MM.1S (cell line): ENCODE data around the gene ANKRD13A.
"Not testable (repeated sequence)": the region's sequence is repeated elsewhere in the genome, so short reads cannot be mapped to it uniquely, and the experiment has no call there.

ENCODE experiments used
- DNase-seq: peaks from one replicate; pipeline ENCODE4 v3.0.0-alpha.2; 2015
- H2AFZ ChIP-seq: fragments of 300-600 bp; sonication (generic); 2 replicates; pipeline ENCODE4 v1.6.0; 2016; ENCODE audit warnings: antibody characterized with exemption, low read length
- H3F3A ChIP-seq: fragments of 300-600 bp; sonication (generic); 2 replicates; pipeline ENCODE4 v1.6.1; 2016; ENCODE audit warnings: mild to moderate bottlenecking, antibody characterized with exemption, low read length, moderate library complexity, mixed read lengths; ENCODE audit not compliant: insufficient read depth
- H3K27ac ChIP-seq: fragments of 300-600 bp; sonication (generic); 2 replicates; pipeline ENCODE4 v1.5.1; 2016; ENCODE audit warnings: mild to moderate bottlenecking, low read length
- H3K27me3 ChIP-seq: fragments of 300-600 bp; sonication (generic); replicated peaks from 2 replicates; pipeline ENCODE4 v1.6.0; 2016; ENCODE audit warnings: low read length; ENCODE audit not compliant: insufficient read depth
- H3K36me3 ChIP-seq: fragments of 300-600 bp; sonication (generic); replicated peaks from 2 replicates; pipeline ENCODE4 v1.6.1; 2016; ENCODE audit warnings: mild to moderate bottlenecking, low read length, mixed read lengths; ENCODE audit not compliant: insufficient read depth
- H3K4me1 ChIP-seq: fragments of 300-600 bp; sonication (generic); 2 replicates; pipeline ENCODE4 v1.6.1; 2016; ENCODE audit warnings: low read length, mixed read lengths
- H3K4me2 ChIP-seq: fragments of 300-600 bp; sonication (generic); 2 replicates; pipeline ENCODE4 v1.6.0; 2016; ENCODE audit warnings: low read depth, low read length
- H3K4me3 ChIP-seq: fragments of 300-600 bp; sonication (generic); 2 replicates; pipeline ENCODE4 v1.5.1; 2016; ENCODE audit warnings: low read length, mixed read lengths
- H3K79me2 ChIP-seq: fragments of 300-600 bp; sonication (generic); 2 replicates; pipeline ENCODE4 v1.6.1; 2016; ENCODE audit warnings: mixed run types, low read length, mixed read lengths
- H3K9ac ChIP-seq: fragments of 300-600 bp; sonication (generic); 2 replicates; pipeline ENCODE4 v1.6.1; 2016; ENCODE audit warnings: low read length, mixed read lengths
- H3K9me2 ChIP-seq: fragments of 300-600 bp; sonication (generic); replicated peaks from 2 replicates; pipeline ENCODE4 v1.6.1; 2016; ENCODE audit warnings: mild to moderate bottlenecking, low read length, mixed read lengths; ENCODE audit not compliant: insufficient read depth
- H3K9me3 ChIP-seq: fragments of 300-600 bp; sonication (generic); replicated peaks from 2 replicates; pipeline ENCODE4 v1.6.1; 2016; ENCODE audit warnings: mild to moderate bottlenecking, low read length, mixed read lengths; ENCODE audit not compliant: insufficient read depth
- H4K20me1 ChIP-seq: fragments of 300-600 bp; sonication (generic); 2 replicates; pipeline ENCODE4 v1.6.1; 2016; ENCODE audit warnings: mild to moderate bottlenecking, low read length, moderate library complexity, mixed read lengths; ENCODE audit not compliant: insufficient read depth
- EZH2 ChIP-seq: fragments of 300-600 bp; sonication (generic); optimal IDR thresholded peaks from 2 replicates; pipeline ENCODE3; 2017; ENCODE audit warnings: low read depth, mild to moderate bottlenecking, antibody characterized with exemption, low read length, mixed read lengths
- EZH2phosphoT487 ChIP-seq: fragments of 300-600 bp; sonication (generic); IDR thresholded peaks from 2 replicates; pipeline ENCODE4 v1.6.1; 2018; ENCODE audit warnings: antibody characterized with exemption, low read length
- TF ChIP-seq, protein P1 (sequence below): fragments of 300-600 bp; sonication (generic); IDR thresholded peaks from 2 replicates; pipeline ENCODE4 v1.5.1; 2016; ENCODE audit warnings: antibody characterized with exemption, low read length, mixed read lengths

The ANKRD13A gene

DNA sequence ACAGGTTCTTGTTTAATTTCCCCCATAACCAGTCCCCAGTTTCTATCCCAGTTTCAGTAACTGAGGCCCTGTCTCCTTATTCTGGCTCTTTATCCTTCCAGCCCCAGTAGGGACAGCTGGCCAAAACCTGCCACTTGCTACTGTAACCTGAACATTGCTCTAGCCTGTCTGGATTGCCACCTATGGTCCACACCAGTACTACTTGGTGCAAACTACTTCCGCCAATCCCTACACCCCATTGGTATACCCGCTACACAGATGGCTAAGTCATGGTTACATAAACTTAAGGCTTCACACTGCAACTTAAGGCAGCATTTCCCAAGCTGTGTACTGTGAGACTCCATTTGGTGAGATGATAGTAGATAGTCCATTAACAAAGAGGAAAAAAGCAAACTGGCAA, 69.4 kb downstream of the ANKRD13A start:
- H3K36me3 ChIP-seq: no peaks in the 10 kb centered on the region
- no peaks in the 10 kb centered on the region for H4K20me1 ChIP-seq
- H3K9ac ChIP-seq: no peak overlapping the region
- no peak for DNase-seq
- H3K4me3 ChIP-seq: no peak overlapping the region
- no peaks in the 10 kb centered on the region for H3K79me2 ChIP-seq
- H3K9me2 ChIP-seq: no peaks in the 10 kb centered on the region
- no peaks in the 10 kb centered on the region for H3K27me3 ChIP-seq
- no peak for TF ChIP-seq EZH2phosphoT487
- no peak for TF ChIP-seq EZH2
- TF ChIP-seq, protein P1, sequence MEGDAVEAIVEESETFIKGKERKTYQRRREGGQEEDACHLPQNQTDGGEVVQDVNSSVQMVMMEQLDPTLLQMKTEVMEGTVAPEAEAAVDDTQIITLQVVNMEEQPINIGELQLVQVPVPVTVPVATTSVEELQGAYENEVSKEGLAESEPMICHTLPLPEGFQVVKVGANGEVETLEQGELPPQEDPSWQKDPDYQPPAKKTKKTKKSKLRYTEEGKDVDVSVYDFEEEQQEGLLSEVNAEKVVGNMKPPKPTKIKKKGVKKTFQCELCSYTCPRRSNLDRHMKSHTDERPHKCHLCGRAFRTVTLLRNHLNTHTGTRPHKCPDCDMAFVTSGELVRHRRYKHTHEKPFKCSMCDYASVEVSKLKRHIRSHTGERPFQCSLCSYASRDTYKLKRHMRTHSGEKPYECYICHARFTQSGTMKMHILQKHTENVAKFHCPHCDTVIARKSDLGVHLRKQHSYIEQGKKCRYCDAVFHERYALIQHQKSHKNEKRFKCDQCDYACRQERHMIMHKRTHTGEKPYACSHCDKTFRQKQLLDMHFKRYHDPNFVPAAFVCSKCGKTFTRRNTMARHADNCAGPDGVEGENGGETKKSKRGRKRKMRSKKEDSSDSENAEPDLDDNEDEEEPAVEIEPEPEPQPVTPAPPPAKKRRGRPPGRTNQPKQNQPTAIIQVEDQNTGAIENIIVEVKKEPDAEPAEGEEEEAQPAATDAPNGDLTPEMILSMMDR: no peak
- H3K27ac ChIP-seq: no peak overlapping the region
- no peaks in the 10 kb centered on the region for H3K9me3 ChIP-seq
- H2AFZ ChIP-seq: no peak overlapping the region
- no peak overlapping the region for H3K4me2 ChIP-seq
- H3K4me1 ChIP-seq: no peaks in the 10 kb centered on the region
- no peaks in the 10 kb centered on the region for H3F3A ChIP-seq

DNA sequence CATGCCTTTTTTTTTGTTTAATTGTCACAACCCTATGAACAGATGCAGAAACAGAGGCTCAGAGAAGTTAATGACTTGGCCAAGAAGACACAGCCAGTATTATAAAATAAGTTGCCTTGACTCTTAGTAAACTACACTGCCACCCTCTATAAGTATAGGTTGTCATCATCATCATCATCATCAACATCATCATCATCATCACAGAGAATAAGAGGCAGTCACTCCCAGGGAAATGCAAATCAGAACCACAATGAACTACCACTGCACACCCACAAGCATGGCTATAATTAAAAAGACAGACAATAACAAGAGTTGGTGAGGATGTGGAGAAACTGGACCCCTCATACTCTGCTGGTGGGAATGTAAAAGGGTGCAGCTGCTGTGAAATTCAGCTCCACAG, 72.3 kb downstream of the ANKRD13A start:
- H3K36me3 ChIP-seq: no peaks in the 10 kb centered on the region
- H3K9me3 ChIP-seq: no peaks in the 10 kb centered on the region
- no peaks in the 10 kb centered on the region for H3F3A ChIP-seq
- H2AFZ ChIP-seq: no peak overlapping the region
- H3K4me1 ChIP-seq: no peaks in the 10 kb centered on the region
- no peak overlapping the region for H3K4me2 ChIP-seq
- H3K27me3 ChIP-seq: no peaks in the 10 kb centered on the region
- H3K9ac ChIP-seq: no peak overlapping the region
- TF ChIP-seq EZH2 (no peak), EZH2phosphoT487 (no peak)
- TF ChIP-seq, protein P1: no peak
- no peak overlapping the region for H3K4me3 ChIP-seq
- no peaks in the 10 kb centered on the region for H3K79me2 ChIP-seq
- no peaks in the 10 kb centered on the region for H4K20me1 ChIP-seq
- no peak for DNase-seq
- no peaks in the 10 kb centered on the region for H3K9me2 ChIP-seq
- H3K27ac ChIP-seq: no peak overlapping the region

DNA sequence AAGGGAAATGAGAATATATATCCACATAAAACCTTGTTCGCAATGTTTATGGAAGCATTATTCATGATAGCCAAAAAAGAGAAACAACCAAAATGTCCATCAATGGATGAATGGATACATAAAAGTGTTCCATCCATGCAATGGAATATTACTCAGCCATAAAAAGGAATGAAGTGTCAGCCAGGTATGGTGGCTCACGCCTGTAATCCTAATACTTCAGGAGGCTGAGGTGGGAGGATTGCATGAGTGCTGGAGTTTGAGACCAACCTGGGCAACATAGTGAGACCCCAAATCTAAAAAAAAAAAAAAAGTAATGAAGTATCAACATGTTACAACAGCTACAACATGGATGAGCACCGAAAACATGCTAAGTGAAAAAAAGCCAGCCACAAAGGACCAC, 72.7 kb downstream of the ANKRD13A start:
- H3K79me2 ChIP-seq: no peaks in the 10 kb centered on the region
- H4K20me1 ChIP-seq: no peaks in the 10 kb centered on the region
- H3K27ac ChIP-seq: no peak overlapping the region
- no peaks in the 10 kb centered on the region for H3F3A ChIP-seq
- no peaks in the 10 kb centered on the region for H3K9me3 ChIP-seq
- H3K27me3 ChIP-seq: no peaks in the 10 kb centered on the region
- H2AFZ ChIP-seq: no peak overlapping the region
- H3K9me2 ChIP-seq: no peaks in the 10 kb centered on the region
- no peaks in the 10 kb centered on the region for H3K4me1 ChIP-seq
- no peak for DNase-seq
- no peaks in the 10 kb centered on the region for H3K36me3 ChIP-seq
- no peak overlapping the region for H3K4me3 ChIP-seq
- H3K4me2 ChIP-seq: no peak overlapping the region
- no peak overlapping the region for H3K9ac ChIP-seq
- TF ChIP-seq EZH2phosphoT487: no peak
- TF ChIP-seq, protein P1: no peak
- TF ChIP-seq EZH2: no peak

DNA sequence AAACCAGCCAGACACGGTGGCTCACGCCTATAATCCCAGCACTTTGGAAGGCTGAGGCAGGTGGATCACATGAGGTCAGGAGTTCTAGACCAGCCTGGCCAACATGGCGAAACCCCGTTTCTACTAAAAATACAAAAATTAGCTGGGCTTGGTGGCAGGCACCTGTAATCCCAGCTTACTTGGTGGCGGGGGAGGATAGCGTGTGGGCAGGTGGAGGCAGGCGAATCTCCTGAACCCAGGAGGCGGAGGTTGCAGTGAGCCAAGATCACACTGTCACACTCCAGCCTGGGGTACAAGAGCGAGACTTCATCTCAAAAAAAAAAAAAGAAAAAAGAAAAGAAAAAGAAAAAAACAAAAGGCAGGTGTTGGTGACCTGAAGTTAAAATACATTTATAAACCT, 73.4 kb downstream of the ANKRD13A start:
- Histone ChIP-seq H2AFZ (peak overlapping the region; percentile 45), H3K4me3 (peak overlapping the region; percentile 60; the same call in 1 of the 2 replicates), H3K9ac (peak overlapping the region; percentile 44; the same call in 1 of the 2 replicates), H3K4me2 (peak overlapping the region; percentile 47; the same call in 1 of the 2 replicates)
- not testable (repeated sequence) for H3K36me3 ChIP-seq, H3K4me1 ChIP-seq, H3K9me3 ChIP-seq, H3F3A ChIP-seq, H3K79me2 ChIP-seq, H3K9me2 ChIP-seq, H3K27me3 ChIP-seq, H4K20me1 ChIP-seq, DNase-seq, H3K27ac ChIP-seq
